Stomach (tissue), 9 donors: ENCODE measurements around the gene MRPL41. TPM values are rescaled to one million over a fixed set of nuclear protein-coding genes. Genes with fewer than 3 reads are reported as not detected.

Experiments
- DNase-seq, 2 donors: peaks; one replicate each; pipeline versions ENCODE4 v3.0.0 to v3.0.0-alpha.2; 2013 to 2019
- H3K27ac ChIP-seq, 5 donors: fragments of 200-600 bp in 4 of 5; sonication (generic) in 4 of 5; one replicate each; pipeline ENCODE4 v1.5.1; 2013 to 2019; ENCODE audit warnings: mild to moderate bottlenecking in 1 of 5, moderate library complexity in 1 of 5
- H3K27me3 ChIP-seq, 3 donors: fragments of 200-600 bp; sonication (generic); one replicate each; pipeline ENCODE4 v1.5.1; 2017 to 2019; ENCODE audit warnings: mixed run types in 1 of 3
- H3K36me3 ChIP-seq, 4 donors: fragments of 200-600 bp; sonication (generic); 1 replicate in 3 of 4; 2 replicates in 1 of 4; pipeline ENCODE4 v1.5.1; 2016 to 2019
- H3K4me1 ChIP-seq, 4 donors: fragments of 200-600 bp; sonication (generic); one replicate each; pipeline ENCODE4 v1.5.1; 2016 to 2019
- H3K4me3 ChIP-seq, 4 donors: fragments of 200-600 bp; sonication (generic) in 3 of 4; one replicate each; pipeline ENCODE4 v1.5.1; 2016 to 2019; ENCODE audit warnings: mild to moderate bottlenecking in 1 of 4
- H3K9me3 ChIP-seq, 4 donors: fragments of 200-600 bp; sonication (generic); one replicate each; pipeline ENCODE4 v1.5.1; 2016 to 2019
- EP300 ChIP-seq: sonication (generic); formaldehyde crosslinking; IDR thresholded peaks from one replicate; pipeline ENCODE4 v1.6.1; 2017; ENCODE audit warnings: antibody characterized with exemption
- POLR2A ChIP-seq, 4 donors: fragments of 450-650 bp; IDR thresholded peaks; one replicate each; pipeline ENCODE4 v1.6.1; 2016; ENCODE audit warnings: antibody characterized with exemption in 4 of 4, control low read depth in 2 of 4, mild to moderate bottlenecking in 1 of 4, moderate library complexity in 1 of 4
- POLR2AphosphoS5 ChIP-seq, 3 donors: sonication (generic); formaldehyde crosslinking; IDR thresholded peaks; one replicate each; pipeline ENCODE4 v1.6.1; 2016; ENCODE audit warnings: antibody characterized with exemption in 3 of 3
- WGBS, 5 donors: extraction: QIAGEN DNeasy Blood & Tissue Kit in 3 of 5; methylation state at CpG; one replicate each; pipeline versions ENCODE4 v1.1.5 to v1.1.7; 2013 to 2018; 5-methylcytosine and 5-hydroxymethylcytosine counted together
- intact Hi-C: fragments of 100-400 bp; cut with DNase I; formaldehyde crosslinking; loops from one replicate; pipeline ENCODE4 v1.15.1; 2023; ENCODE audit warnings: low total_unique reads
- polyA plus RNA-seq, 3 donors: library from polyadenylated mRNA; stranded (reverse); fragments of 200-250 nt; gene quantifications; one replicate each; pipeline ENCODE4 v1.2.3, GENCODE V29; 2013
- total RNA-seq, 5 donors: library from RNA; depleted of rRNA; stranded (reverse); fragments of >200 nt; gene quantifications; one replicate each; pipeline versions ENCODE4 v1.1.0 to v1.2.3, GENCODE V29; 2014 to 2016
- TF ChIP-seq, protein P1 (sequence below), 7 experiments: fragments of 450-650 bp in 4 of 7; fragments of 200-600 bp in 3 of 7; sonication (generic) in 3 of 7; IDR thresholded peaks; one replicate each; pipeline ENCODE4 v1.5.1; 2016 to 2019; ENCODE audit warnings: antibody characterized with exemption in 7 of 7, control low read depth in 2 of 7, mild to moderate bottlenecking in 1 of 7
- donor health status: healthy with polysubstance abuse.
- donor health status: Bipolar disorder and iron deficiency.
- donor health status: healthy.

Gene MRPL41
- total and polyA plus RNA-seq, 8 donors = 23.3 to 282 (median 101) TPM

DNA sequence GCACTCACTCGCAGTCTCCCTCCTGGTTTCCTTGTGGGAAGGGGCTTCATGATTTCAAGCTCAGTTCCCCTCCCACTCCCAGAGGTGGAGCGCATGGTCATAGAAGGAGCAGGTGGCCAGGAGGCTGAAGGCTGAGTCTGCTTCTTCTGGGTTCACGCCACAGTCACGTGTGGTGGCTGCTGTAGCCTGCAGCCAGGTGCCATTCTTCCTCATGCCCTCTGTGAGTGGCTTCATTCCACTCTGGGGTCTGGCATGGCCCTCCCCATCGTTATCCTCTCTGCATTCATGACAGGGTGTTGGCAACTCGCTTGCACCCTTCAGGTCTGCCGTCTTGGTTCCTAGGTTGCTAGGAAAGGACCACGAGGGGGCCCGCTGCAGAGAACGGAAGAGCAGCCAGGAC is 3.5 kb downstream of the MRPL41 start:
- peaks cover 9 to 28% (median 22%) of the 10 kb centered on the region in 4 donors for H3K4me1 ChIP-seq
- no peak for DNase-seq
- intact Hi-C loops = no loop called here
- H3K9me3 ChIP-seq = no peaks in the 10 kb centered on the region
- TF ChIP-seq POLR2A (IDR thresholded peaks at IDR 0.05) (no peak), POLR2AphosphoS5 (IDR thresholded peaks at IDR 0.05) (no peak)
- TF ChIP-seq, protein P1, sequence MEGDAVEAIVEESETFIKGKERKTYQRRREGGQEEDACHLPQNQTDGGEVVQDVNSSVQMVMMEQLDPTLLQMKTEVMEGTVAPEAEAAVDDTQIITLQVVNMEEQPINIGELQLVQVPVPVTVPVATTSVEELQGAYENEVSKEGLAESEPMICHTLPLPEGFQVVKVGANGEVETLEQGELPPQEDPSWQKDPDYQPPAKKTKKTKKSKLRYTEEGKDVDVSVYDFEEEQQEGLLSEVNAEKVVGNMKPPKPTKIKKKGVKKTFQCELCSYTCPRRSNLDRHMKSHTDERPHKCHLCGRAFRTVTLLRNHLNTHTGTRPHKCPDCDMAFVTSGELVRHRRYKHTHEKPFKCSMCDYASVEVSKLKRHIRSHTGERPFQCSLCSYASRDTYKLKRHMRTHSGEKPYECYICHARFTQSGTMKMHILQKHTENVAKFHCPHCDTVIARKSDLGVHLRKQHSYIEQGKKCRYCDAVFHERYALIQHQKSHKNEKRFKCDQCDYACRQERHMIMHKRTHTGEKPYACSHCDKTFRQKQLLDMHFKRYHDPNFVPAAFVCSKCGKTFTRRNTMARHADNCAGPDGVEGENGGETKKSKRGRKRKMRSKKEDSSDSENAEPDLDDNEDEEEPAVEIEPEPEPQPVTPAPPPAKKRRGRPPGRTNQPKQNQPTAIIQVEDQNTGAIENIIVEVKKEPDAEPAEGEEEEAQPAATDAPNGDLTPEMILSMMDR (IDR thresholded peaks at IDR 0.05) = no peak
- no peak overlapping the region for H3K27ac ChIP-seq
- H3K36me3 ChIP-seq = peaks cover 22 to 65% (median 61%) of the 10 kb centered on the region in 4 donors
- H3K4me3 ChIP-seq = no peak overlapping the region
- 90 to 95% (median 92%) methylated on average over 10 of the region's 10 CpGs for WGBS, 5 donors
- H3K27me3 ChIP-seq = no peaks in the 10 kb centered on the region

DNA sequence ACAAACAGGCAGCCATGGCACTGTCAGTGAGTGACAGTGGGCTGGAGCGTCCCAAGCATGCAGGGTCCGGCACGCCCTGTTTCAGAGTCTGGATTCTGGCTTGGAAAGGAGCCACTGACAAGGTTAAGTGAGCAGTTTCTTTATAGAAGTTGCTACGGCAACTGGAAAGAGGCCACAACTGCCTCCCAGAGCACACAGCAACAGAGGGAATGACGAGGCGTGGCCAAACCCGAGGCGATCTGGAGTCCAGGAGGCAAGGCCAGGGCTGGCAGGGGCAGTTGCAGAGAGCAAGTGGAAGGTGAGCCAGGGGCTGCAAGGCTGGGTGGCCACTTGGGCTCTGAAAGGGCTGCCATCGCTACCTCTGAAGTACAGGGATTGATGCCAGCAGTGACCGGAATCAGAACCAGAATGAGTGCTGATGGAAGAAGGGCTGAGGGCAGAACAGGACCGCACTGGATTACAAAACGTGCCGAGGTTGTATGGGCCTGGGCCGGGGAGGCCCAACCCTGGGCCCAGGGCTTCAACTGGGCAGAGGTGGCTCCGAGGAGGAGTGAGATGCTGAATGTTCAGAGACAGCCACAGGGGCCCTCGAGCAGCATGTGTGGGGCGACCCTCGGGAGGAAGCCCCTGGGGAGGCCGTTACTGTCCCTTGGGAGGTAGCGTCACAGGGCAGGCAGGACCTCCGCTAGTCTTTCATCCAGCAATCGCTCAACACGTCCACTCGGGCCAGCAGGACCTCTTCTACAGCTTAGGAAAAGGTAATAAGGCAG is 4.6 kb downstream of the MRPL41 start:
- Histone ChIP-seq H3K9me3 (no peaks in the 10 kb centered on the region), H3K4me3 (no peak overlapping the region), H3K36me3 (peaks cover 22 to 74% (median 67%) of the 10 kb centered on the region in 4 donors), H3K4me1 (peaks cover 6 to 19% (median 13%) of the 10 kb centered on the region in 4 donors), H3K27me3 (no peaks in the 10 kb centered on the region), H3K27ac (no peak overlapping the region)
- peak; percentile 34 to 46 for DNase-seq
- intact Hi-C loops = no loop called here
- TF ChIP-seq, protein P1 (IDR thresholded peaks at IDR 0.05) = no peak
- TF ChIP-seq EP300 (no peak), POLR2A (IDR thresholded peaks at IDR 0.05) (no peak), POLR2AphosphoS5 (IDR thresholded peaks at IDR 0.05) (no peak)
- WGBS, 5 donors = 69 to 80% (median 76%) methylated on average over 24 of the region's 24 CpGs

DNA sequence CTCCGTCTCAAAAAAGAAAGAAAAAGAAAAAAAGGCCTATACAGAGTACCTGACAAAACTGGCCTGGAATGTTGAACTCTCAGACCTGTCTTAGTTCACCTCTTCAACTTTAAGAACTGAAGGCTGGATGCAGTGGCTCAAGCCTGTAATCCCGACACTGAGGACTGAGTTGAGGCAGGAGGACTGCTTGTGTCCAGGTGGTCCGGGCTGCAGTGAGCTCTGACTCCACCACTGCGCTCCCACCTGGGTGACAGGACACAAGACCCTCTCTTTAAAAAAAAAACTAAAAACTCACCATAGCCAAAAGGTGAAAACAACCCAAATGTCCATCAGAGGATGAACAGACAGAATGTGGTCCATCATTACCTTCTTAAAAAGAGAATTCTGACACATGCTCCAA is 6.4 kb downstream of the MRPL41 start:
- Histone ChIP-seq H3K27ac (no peak overlapping the region), H3K4me1 (peaks cover 0 to 8% (median under 1%) of the 10 kb centered on the region in 4 donors), H3K27me3 (no peaks in the 10 kb centered on the region), H3K9me3 (no peaks in the 10 kb centered on the region), H3K36me3 (peaks cover 22 to 91% (median 84%) of the 10 kb centered on the region in 4 donors), H3K4me3 (no peak overlapping the region)
- TF ChIP-seq POLR2A (IDR thresholded peaks at IDR 0.05) = no peak
- TF ChIP-seq EP300 = no peak
- TF ChIP-seq POLR2AphosphoS5 (IDR thresholded peaks at IDR 0.05) = no peak
- TF ChIP-seq, protein P1 (IDR thresholded peaks at IDR 0.05) = no peak
- DNase-seq = no peak
- intact Hi-C loops = no loop called here
- 92 to 99% (median 96%) methylated on average over 4 of the region's 4 CpGs for WGBS, 5 donors

DNA sequence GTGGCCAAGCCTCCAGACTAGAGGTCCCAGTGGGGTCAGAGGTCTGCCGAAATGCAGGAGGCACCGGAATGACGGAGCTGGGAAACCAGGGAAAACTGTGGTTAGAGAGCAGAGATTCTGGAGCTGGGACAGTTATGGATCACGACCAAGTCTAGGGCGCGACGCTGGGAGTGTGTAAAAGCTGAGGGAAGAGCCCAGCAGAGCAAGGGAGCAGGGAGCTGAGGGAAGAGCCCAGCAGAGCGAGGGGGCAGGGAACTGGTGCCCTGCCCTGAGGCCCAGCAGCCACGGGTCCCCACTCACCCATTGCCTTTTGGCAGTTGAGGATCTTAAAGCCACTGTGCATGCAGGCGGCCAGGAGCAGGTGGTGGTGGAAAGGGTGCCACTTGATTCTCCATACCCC is 12.5 kb downstream of the MRPL41 start:
- H3K4me1 ChIP-seq = no peaks in the 10 kb centered on the region
- H3K27me3 ChIP-seq = no peaks in the 10 kb centered on the region
- H3K27ac ChIP-seq = no peak overlapping the region
- TF ChIP-seq, protein P1 (IDR thresholded peaks at IDR 0.05) = no peak
- TF ChIP-seq POLR2A (IDR thresholded peaks at IDR 0.05) = no peak
- TF ChIP-seq EP300 = no peak
- TF ChIP-seq POLR2AphosphoS5 (IDR thresholded peaks at IDR 0.05) = no peak
- no peak for DNase-seq
- H3K36me3 ChIP-seq = peaks cover 19 to 65% (median 60%) of the 10 kb centered on the region in 4 donors
- H3K4me3 ChIP-seq = no peak overlapping the region
- intact Hi-C loops = no loop called here
- 90 to 95% (median 90%) methylated on average over 10 of the region's 10 CpGs for WGBS, 5 donors
- no peaks in the 10 kb centered on the region for H3K9me3 ChIP-seq
